GM19438 (cell line): Measurements from ENCODE around the gene EPB42.
"Not testable (repeated sequence)": the region's sequence is repeated elsewhere in the genome, so short reads cannot be mapped to it uniquely, and the experiment has no call there.

ENCODE experiments used
- ATAC-seq: cut with Tn5 transposase; IDR thresholded peaks from one replicate; pipeline ENCODE4 v1.9.1; 2021; ENCODE audit warnings: low read depth; ENCODE audit not compliant: unreplicated experiment

Gene EPB42

DNA sequence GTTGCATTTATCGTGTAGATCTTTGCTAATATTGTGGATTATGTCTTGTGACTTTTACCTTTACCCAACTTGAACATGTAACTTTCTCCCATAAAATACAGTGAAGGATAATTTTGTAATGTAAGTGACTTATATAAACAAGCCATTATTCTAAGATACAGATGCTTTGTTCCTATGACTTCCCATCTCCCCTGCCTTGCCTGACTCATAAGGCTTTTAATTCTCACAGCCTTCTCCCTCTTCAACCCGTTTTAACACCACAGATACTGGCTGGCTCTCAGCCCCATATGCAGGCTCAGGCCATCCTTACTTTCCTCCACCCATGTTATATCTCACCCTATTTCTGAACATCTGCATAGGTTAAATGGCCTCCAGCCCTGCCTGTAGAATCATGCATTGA lies 31.5 kb downstream of the EPB42 start:
- no peak for ATAC-seq

DNA sequence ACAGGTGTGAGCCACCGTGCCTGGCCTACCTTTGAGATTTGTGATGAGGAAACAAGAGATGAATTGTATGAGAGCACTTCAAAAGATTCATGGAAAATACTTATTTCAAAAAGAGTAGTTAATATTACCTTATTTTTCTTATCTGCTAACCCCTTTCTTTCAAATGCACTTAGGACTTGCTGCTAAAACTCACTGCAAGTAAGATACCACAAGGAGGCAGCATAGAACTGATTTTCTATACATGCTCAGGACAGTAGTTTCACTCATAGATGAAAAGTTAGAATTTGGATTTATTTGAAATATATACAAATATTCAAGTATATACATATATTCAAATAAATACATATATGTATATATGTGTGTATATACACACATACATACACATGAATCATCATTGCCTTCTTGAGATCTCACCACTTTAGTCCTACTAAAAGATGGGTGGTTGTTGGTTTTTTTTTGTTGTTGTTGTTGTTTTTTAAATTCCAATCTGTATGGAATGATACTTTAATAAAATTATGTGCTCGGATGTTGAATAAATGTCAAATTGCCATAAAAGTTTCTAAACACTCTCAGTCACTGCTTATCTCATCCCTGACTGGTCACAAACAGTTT lies 33.2 kb downstream of the EPB42 start:
- no peak for ATAC-seq

GRCh38 chr15:43186003-43186353 lies 34.8 kb downstream of the EPB42 start:
- ATAC-seq = peak; percentile 23

- ATAC-seq = peak; percentile 87
Measured at GRCh38 chr15:43185157-43186002, 35.4 kb downstream of the EPB42 start, which contains the start of gene CCNDBP1. Gene CCNDBP1 (plus strand): TSS chr15:43185403. CDS start chr15:43185499, 96 bp downstream.

GRCh38 chr15:43184407-43185124 lies 36.3 kb downstream of the EPB42 start:
- ATAC-seq = no peak

GRCh38 chr15:43183270-43183669 lies 37.5 kb downstream of the EPB42 start:
- ATAC-seq = no peak

- not testable (repeated sequence) for ATAC-seq
Measured at GRCh38 chr15:43177147-43177546, 43.7 kb downstream of the EPB42 start.

GRCh38 chr15:43175656-43176309 lies 45.0 kb downstream of the EPB42 start:
- not testable (repeated sequence) for ATAC-seq

DNA sequence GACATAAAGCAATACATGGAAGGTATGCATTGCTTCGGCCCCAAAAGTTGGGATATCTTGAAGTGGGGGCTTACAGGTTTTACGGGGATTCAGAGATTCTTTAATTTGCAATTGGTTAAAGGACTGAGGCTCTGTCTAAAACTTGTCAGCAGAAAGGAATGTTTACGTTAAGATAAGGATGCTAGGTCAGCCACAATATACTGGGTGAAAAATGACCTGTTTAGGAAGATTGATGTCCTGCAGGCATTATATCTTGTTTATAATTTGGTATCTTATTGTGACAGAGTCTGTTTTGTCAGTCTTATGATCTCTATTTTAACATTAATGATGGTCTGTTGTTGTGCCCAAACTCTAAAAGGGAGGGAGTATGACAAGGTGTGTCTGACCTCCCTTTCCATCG lies 50.9 kb downstream of the EPB42 start:
- ATAC-seq = no peak

DNA sequence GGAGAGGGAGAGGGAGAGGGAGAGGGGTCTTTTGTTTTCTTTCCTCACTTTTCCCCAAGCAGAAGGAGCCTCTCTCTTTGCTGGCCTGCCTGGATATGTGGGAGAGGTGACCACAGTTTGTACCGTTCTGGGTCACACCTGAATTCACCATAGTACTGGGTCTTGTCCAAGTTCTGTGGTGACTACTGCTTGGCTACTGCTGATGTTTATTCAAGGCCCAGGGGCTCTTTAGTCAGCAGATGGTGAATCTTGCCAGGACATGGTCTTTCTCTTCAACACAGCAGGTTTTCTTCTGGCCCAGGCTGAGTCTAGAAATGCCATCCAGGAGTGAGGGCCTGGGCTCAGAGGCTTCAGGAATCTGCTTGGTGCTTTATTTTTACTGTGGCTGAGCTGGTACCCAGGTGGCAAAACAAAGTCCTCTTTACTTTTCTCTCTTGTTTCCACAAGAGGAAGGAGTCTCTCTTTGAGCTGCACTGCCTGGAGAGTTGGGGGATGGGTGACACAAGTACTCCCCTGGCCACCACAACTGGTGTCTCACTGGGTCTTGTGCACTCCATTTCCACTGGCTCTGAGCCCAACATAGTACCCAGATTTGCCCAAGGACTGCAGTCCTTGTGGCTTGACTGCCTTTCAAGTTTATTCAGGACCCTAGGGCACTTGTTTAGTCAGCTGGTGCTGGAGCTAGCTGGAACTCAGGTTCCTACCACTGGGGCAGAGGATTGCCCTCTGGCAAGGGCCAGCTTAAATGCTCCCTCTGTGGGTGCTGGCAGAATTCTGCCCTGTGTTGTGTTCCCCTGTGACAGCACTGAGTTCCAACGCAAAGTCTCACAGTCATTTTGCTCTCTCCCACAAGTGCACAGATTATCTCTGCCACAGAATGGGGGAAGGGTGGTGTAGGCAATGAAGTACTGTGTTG lies 52.4 kb downstream of the EPB42 start:
- ATAC-seq = no peak

- not testable (repeated sequence) for ATAC-seq
Measured at GRCh38 chr15:43167261-43167660, 53.6 kb downstream of the EPB42 start.

DNA sequence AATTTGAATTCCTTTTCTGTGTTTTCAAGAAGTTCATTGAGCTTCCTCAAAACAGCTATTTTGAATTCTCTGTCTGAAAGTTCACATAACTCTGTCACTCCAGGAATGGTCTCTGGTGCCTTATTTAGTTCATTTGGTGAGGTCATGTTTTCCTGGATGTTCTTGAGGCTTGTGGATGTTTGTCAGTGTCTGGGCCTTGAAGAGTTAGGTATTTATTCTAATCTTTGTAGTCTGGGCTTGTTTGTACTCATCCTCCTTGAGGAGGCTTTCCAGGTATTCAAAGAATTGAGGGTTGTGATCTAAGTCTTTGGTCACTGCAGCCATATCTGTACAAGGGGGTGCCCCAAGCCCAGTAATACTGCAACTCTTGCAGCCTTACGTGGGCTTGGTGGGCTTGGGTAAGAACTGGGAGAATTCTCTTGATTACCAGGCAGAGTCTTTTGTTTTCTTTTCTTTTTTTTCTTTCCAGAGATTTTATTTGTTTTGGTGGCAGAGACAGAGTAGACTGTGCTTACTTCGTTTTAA lies 55.0 kb downstream of the EPB42 start:
- ATAC-seq = no peak

GRCh38 chr15:43153269-43153668 lies 67.5 kb downstream of the EPB42 start:
- ATAC-seq = no peak

DNA sequence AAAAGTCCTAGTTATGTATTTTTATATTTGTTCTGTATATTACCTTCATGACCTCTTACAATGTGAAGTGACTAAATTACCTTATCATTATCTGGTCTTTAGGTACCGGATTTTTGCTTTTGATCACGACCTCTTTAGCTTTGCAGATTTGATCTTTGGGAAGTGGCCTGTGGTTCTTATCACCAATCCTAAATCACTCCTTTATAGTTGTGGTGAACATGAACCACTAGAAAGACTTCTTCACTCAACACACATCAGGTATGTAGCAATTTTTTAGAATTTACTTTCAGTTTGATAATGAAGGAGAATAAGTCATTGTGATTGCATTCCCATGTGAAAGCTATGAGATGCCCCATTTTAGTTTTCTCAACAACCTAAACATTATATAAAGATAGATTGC lies 69.1 kb downstream of the EPB42 start:
- no peak for ATAC-seq

DNA sequence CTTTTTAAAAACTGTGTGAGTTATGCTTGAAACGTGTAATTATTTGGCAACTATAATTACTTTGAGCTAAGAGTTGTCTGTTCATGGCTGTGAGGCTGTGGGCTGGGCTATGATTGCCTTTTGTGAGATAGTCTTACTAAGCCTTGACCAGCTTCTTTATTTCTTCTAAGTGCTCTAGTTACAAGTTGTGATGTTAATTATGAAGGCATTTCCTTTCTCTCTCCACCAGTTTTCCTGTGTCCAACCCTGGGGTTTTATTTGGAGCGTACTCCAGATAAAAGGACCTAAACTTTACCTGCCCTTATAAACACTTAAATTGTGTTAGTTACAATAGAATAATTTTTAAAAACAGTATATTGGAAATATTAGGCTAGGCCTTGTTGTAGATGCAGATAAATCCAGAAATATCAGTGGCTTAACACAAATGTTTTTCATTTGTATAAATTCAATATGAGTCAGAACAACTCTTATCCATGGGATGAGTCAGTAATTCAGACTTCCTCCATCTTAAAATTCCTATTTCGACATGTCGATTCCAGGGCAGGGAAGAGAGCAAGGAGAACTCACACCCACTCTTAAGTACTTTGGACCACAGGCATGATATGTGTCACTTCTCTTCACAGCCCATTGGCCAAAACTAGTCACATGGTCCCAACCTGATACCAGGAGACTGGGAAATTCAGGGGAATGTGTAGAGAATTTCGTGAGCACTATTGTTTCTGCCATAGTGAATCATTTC lies 70.5 kb downstream of the EPB42 start:
- ATAC-seq = no peak
